ENCODE data around the gene SLC22A1. TPM values are rescaled to one million over a fixed set of nuclear protein-coding genes. Genes with fewer than 3 reads are reported as not detected.
"Not testable (repeated sequence)": the region's sequence is repeated elsewhere in the genome, so short reads cannot be mapped to it uniquely, and the experiment has no call there.

SLC22A1 gene
- total RNA-seq, 2 donors from 2014 or later, result 0.21 to 0.45 TPM

DNA sequence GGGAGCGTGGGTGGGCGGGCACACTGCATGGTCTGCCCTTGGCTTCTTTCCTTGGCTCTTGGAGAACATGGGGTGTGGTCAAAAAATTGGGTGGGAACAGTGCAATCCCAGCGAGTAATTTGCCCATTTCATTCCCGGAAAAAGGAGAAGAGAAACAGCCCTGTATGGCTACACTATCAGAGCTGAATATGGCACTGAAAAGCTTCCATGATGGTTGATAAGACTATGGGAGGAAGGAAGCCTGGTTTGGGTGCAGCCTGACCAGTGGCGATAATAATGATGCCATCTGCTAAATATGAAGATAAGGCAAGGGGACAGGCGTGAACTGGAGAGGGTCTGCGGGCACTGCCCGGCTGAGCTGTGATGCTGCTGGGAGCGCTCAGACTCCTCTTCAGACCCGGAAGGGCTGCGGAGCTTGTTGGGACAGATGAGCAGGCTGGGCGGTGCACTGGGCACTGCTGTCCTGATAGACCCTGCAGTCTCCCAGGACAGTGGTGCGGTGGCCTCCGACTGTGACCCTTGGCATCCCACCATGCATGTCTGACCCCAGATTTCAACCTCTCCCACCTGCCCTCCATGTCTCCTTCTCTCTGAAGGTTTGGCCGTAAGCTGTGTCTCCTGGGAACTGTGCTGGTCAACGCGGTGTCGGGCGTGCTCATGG lies 10.2 kb downstream of the SLC22A1 start:
- peaks cover 3% of the 10 kb centered on the region for H3K36me3 Mint-ChIP-seq (ENCODE audit: low read depth)
- H3K9me3 ChIP-seq (ENCODE audit: control insufficient read depth, low read length, poor library complexity, severe bottlenecking), result no peaks in the 10 kb centered on the region
- DNase-seq (no peak), ATAC-seq (no peak)
- H3K27me3 Mint-ChIP-seq, result peaks cover 14% of the 10 kb centered on the region
- H3K4me1 Mint-ChIP-seq, result peaks cover 14% of the 10 kb centered on the region
- H3K27ac Mint-ChIP-seq, result no peak overlapping the region
- H3K4me3 Mint-ChIP-seq, result no peak overlapping the region

DNA sequence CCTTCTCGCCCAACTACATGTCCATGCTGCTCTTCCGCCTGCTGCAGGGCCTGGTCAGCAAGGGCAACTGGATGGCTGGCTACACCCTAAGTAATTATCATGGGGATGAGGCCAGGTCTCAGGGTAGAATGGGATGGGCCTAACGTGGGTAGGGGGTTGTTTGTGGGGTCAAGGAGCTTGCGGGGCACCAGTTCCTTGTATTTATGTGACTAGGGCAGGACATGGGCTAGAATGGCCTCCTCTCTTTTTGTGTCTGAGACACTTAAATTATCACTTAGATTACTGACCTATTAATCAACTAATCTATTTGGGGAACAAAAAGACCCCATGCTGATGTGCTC lies 10.7 kb downstream of the SLC22A1 start:
- Mint-ChIP-seq H3K4me1 (peaks cover 14% of the 10 kb centered on the region), H3K27ac (no peak overlapping the region), H3K27me3 (peaks cover 14% of the 10 kb centered on the region), H3K4me3 (no peak overlapping the region), H3K36me3 (ENCODE audit: low read depth) (peaks cover 3% of the 10 kb centered on the region)
- no peaks in the 10 kb centered on the region for H3K9me3 ChIP-seq (ENCODE audit: control insufficient read depth, low read length, poor library complexity, severe bottlenecking)
- no peak for ATAC-seq
- no peak for DNase-seq

DNA sequence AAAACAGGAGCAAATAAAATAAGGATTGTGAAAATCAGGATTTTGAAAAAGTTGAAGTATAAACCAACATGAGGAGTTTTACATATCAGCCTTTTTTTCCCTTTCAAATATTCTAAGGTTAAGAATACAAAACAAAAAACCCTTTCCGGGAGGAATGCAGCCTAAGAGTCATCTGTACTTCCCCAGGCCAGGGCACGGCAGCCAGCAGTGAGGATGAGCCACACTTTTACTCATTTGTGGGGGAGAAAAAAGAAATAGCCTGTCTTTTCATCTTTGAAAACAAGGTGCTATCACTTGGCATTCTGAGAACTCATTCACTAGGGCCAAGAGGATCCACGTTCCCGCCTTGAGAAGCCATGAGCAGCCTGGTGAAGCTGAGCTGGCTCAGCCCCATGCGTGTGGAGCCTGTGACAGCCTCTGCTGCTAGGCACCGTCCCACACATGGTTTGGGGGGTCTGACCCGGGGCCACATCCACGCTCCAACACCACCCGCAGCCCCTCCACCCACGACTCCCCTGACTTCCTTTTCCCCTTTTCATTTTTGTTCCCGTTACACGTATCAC lies 11.2 kb downstream of the SLC22A1 start:
- Mint-ChIP-seq H3K4me3 (no peak overlapping the region), H3K36me3 (ENCODE audit: low read depth) (peaks cover 3% of the 10 kb centered on the region), H3K4me1 (peaks cover 12% of the 10 kb centered on the region), H3K27me3 (peaks cover 14% of the 10 kb centered on the region), H3K27ac (peak overlapping the region; percentile 16)
- DNase-seq (no peak), ATAC-seq (no peak)
- H3K9me3 ChIP-seq (ENCODE audit: control insufficient read depth, low read length, poor library complexity, severe bottlenecking), result no peaks in the 10 kb centered on the region

DNA sequence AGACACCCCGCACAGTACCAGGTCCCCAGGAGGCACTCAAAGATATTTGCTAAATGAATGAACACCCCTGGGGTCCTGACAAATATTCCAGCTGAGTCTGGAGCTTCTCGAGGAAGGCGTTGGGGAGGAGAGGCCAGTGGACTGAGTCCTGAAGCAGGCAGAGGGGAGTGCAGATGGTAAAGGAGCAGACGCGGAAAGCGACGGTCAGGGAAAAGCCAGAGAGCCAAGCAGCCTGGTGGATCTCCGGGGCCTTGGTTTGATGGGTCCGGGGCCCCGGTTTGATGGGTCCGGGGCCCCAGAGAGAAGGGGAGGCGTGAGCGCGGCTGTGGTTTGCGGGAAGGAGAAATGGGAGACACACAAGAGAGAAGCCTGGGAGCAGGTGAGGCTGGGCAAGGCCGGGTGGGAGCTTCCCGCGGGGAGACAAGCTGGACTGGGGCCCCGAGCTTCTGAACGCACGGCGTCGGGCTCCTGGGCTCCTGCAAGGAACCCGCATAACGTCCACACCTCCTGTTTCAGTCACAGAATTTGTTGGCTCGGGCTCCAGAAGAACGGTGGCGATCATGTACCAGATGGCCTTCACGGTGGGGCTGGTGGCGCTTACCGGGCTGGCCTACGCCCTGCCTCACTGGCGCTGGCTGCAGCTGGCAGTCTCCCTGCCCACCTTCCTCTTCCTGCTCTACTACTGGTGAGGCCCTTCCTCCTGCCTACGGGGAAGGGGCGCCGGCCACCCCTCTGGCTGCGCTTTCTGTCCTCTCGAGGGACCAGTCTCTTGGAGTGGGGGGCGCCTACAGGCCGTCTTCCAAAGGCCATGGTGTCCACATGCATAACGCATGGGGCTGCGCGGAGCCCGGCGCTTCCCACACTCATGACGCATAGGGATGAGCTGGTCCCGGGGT lies 12.1 kb downstream of the SLC22A1 start:
- peaks cover 14% of the 10 kb centered on the region for H3K27me3 Mint-ChIP-seq
- ATAC-seq, result no peak
- peaks cover 3% of the 10 kb centered on the region for H3K36me3 Mint-ChIP-seq (ENCODE audit: low read depth)
- no peak for DNase-seq
- no peaks in the 10 kb centered on the region for H3K9me3 ChIP-seq (ENCODE audit: control insufficient read depth, low read length, poor library complexity, severe bottlenecking)
- H3K27ac Mint-ChIP-seq, result peak overlapping the region; percentile 16
- H3K4me3 Mint-ChIP-seq, result no peak overlapping the region
- H3K4me1 Mint-ChIP-seq, result peaks cover 19% of the 10 kb centered on the region

DNA sequence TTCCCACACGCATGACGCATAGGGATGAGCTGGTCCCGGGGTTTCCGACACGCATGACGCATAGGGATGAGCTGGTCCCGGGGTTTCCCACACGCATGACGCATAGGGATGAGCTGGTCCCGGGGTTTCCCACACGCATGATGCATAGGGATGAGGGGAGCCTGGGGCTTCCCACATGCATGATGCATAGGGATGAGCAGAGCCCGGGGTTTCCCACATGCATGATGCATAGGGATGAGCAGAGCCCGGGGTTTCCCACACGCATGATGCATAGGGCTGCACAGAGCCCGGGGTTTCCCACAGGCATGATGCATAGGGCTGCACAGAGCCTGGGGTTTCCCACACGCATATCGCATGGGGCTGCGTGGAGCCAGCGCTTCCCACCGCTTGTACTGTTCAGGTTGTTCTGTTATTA lies 12.7 kb downstream of the SLC22A1 start:
- not testable (repeated sequence) for DNase-seq; H3K4me3 Mint-ChIP-seq; H3K27ac Mint-ChIP-seq; H3K36me3 Mint-ChIP-seq (ENCODE audit: low read depth); ATAC-seq; H3K9me3 ChIP-seq (ENCODE audit: control insufficient read depth, low read length, poor library complexity, severe bottlenecking)
- Mint-ChIP-seq H3K4me1 (peaks cover 16% of the 10 kb centered on the region), H3K27me3 (peaks cover 14% of the 10 kb centered on the region)

DNA sequence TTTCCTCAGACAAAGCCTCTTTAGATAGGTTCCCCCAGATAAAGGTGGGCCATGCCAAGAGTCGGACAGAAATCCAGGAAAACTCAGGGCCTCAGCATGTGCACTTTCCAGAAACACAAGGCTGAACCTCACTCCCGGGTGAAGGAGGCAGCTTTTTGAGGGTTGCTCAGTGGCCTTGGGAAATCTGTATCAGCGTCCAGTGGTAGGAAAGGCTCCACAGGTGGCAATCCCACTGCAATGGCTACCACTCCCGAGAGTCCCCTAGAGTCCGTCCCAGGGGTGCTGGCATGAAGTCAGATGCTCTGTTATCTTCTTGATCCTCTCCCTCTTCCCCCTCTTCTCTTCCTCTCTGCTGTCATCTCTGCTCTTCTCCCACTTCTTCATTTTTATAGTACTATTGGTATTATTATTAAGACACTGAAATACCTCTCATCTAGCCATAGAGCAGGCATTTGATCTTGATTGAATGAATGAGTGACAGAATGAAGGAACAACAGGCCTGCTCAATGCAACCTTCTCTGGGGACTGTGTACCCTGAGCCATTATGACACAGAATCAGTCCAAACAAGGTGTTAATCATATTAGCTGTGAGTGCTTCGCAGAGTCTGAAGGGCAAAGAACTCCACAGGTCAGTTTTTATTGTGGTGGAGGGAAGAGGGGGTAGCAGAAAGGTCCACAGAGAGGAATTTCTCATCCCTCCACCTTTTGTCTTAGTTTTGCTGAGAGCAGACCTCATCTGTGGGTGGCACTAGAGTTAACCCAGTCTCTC lies 13.3 kb downstream of the SLC22A1 start:
- Mint-ChIP-seq H3K4me1 (peaks cover 16% of the 10 kb centered on the region), H3K27ac (peak overlapping the region; percentile 24), H3K36me3 (ENCODE audit: low read depth) (peaks cover 3% of the 10 kb centered on the region), H3K4me3 (no peak overlapping the region), H3K27me3 (peaks cover 14% of the 10 kb centered on the region)
- DNase-seq (no peak), ATAC-seq (no peak)
- no peaks in the 10 kb centered on the region for H3K9me3 ChIP-seq (ENCODE audit: control insufficient read depth, low read length, poor library complexity, severe bottlenecking)

DNA sequence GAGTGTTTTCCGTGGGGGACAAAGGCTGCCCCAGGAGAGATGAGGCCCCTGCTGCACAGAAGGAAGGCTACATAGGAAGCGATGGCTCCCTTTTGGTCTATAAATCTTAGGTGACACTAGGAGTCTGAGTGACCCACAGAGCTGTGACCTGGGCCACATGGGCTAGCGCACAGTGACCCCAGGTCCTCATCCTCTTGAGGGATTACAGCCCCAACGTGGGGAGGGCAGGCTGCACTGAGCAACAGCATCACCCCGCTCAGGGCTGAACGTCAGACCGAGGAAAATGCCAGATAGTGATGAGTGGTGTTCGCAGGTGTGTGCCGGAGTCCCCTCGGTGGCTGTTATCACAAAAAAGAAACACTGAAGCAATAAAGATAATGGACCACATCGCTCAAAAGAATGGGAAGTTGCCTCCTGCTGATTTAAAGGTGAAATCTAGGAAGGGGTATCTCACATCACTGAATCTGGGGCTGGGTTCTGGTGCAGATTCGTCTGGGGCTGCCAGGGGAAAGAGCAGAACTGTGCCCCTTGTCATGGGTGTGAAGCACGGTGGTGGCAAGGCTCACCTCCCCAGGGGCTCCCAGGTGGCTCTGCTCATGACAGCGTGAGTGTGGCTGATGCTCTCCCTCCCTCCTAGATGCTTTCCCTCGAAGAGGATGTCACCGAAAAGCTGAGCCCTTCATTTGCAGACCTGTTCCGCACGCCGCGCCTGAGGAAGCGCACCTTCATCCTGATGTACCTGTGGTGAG lies 14.5 kb downstream of the SLC22A1 start:
- Mint-ChIP-seq H3K27ac (no peak overlapping the region), H3K4me1 (peaks cover 7% of the 10 kb centered on the region), H3K36me3 (ENCODE audit: low read depth) (peaks cover 3% of the 10 kb centered on the region), H3K4me3 (no peak overlapping the region), H3K27me3 (peaks cover 7% of the 10 kb centered on the region)
- DNase-seq (no peak), ATAC-seq (no peak)
- no peaks in the 10 kb centered on the region for H3K9me3 ChIP-seq (ENCODE audit: control insufficient read depth, low read length, poor library complexity, severe bottlenecking)

DNA sequence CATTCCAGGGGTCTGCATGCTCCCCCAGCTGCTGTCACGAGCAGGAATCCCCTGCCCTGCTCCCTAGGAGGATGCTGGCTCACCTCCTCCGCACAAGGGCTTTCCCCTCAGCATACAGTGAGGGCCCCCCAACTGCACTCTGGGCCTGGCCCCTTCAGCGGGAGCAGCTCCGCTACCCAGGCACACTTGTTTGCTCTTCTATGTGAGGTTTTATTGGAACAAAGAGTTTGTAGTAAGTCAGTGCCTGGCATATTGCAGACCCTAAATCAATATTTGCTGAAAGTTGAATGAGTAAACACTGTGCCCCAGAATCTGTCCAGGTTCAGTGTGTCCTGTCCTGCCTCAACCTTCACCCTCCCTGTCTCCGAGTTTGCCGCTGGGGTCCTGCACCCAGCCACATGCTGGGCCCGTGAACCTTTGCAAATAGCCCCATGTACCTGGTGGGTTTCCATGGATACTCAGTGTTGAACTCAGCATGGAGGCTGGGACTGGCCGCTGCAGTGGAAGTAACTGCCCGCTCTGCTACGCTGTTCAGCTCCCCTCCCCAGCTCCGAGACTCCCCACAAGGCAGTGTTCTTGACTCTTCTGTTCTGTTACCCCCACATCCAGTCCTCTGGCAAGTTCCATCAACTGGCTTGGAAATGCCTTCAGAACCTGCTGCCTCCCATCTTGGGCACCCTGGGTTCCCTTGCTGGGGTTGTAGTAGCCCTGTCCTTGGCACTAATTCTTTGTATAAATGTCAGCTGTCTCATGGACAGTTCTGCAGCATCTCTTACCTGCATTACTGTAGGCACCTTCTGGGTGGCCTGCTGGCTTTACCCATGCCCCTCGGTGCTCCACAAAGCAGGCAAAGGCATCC lies 15.7 kb downstream of the SLC22A1 start:
- peak overlapping the region; percentile 54 for H3K27ac Mint-ChIP-seq
- no peak for ATAC-seq
- H3K9me3 ChIP-seq (ENCODE audit: control insufficient read depth, low read length, poor library complexity, severe bottlenecking), result no peaks in the 10 kb centered on the region
- no peak overlapping the region for H3K4me3 Mint-ChIP-seq
- peaks cover 7% of the 10 kb centered on the region for H3K4me1 Mint-ChIP-seq
- no peak for DNase-seq
- H3K27me3 Mint-ChIP-seq, result peaks cover 12% of the 10 kb centered on the region
- peaks cover 3% of the 10 kb centered on the region for H3K36me3 Mint-ChIP-seq (ENCODE audit: low read depth)

DNA sequence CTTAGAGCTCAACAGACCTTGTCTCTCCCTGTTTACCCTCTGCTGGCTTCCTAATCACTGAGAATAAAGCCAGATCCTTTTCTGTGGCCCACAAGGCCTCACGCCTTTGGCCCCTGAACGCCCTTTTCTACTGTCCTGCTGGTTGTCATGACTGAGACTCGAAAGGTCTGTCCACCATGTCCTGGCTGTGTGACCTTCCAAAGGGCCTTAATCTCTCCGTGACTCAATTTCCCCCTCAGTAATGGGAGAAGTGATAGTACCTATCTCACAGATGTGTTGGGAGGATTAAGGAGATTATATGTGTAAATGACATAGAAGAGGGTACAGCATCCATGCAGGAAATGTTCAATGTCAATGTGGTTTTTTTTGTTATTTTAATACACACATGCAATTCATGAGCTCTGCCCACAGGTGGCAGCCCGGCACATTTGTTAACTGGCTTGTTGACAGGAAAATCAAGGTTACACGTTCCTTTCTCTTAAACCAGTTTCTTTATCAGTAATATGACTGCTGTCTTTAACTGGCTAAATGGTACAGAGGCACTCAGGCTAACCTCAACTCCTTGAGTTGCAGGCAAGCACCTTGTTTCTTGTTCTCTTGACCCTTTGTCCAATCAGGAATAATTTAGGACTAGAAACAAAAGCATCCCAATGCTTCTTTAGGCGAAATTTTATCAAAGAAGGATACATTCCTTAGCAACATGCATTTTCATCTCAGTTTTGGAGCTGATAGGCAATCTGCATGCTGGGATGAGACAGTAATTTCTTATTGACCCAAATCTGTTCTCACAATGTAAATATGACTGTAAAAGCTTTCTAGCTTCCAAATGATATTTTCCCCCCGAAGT lies 16.6 kb downstream of the SLC22A1 start:
- H3K4me1 Mint-ChIP-seq, result peaks cover 7% of the 10 kb centered on the region
- peaks cover 3% of the 10 kb centered on the region for H3K36me3 Mint-ChIP-seq (ENCODE audit: low read depth)
- H3K9me3 ChIP-seq (ENCODE audit: control insufficient read depth, low read length, poor library complexity, severe bottlenecking), result no peaks in the 10 kb centered on the region
- H3K27me3 Mint-ChIP-seq, result peaks cover 10% of the 10 kb centered on the region
- peak; percentile 38 to 53 (median 44) for DNase-seq
- ATAC-seq, result peak; percentile 68
- no peak overlapping the region for H3K4me3 Mint-ChIP-seq
- H3K27ac Mint-ChIP-seq, result peak overlapping the region; percentile 54

DNA sequence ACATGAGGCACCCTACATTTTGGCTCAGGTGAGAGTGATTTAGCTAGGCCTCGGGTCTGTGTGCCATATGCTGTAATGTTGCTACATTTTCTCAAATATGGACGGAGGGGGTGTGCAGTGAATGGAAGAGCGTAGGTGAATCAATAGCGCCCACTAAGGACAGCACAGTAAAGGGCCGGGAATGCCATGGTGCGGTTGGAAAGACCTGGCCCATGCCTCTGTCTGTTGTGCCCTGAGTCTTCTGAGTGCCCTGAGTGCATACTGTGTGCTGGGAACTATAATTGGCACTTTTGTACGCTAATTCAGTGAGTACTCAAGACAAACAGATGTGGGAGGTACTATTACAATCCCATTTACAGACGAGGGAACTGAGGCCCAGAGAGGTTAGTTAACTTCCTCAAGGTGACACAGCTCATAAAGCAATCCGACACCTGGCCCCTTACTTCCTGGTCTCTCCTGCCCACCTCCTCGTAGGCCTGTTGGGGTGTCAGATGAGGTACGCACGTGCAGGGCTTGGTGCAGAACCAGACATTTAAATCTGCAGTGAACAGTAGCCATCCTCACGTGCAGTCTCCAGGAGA lies 17.3 kb downstream of the SLC22A1 start:
- H3K4me3 Mint-ChIP-seq, result no peak overlapping the region
- H3K27me3 Mint-ChIP-seq, result peaks cover 10% of the 10 kb centered on the region
- H3K27ac Mint-ChIP-seq, result peak overlapping the region; percentile 54
- no peak for ATAC-seq
- peaks cover 3% of the 10 kb centered on the region for H3K36me3 Mint-ChIP-seq (ENCODE audit: low read depth)
- no peaks in the 10 kb centered on the region for H3K9me3 ChIP-seq (ENCODE audit: control insufficient read depth, low read length, poor library complexity, severe bottlenecking)
- peaks cover 7% of the 10 kb centered on the region for H3K4me1 Mint-ChIP-seq
- DNase-seq, result no peak

DNA sequence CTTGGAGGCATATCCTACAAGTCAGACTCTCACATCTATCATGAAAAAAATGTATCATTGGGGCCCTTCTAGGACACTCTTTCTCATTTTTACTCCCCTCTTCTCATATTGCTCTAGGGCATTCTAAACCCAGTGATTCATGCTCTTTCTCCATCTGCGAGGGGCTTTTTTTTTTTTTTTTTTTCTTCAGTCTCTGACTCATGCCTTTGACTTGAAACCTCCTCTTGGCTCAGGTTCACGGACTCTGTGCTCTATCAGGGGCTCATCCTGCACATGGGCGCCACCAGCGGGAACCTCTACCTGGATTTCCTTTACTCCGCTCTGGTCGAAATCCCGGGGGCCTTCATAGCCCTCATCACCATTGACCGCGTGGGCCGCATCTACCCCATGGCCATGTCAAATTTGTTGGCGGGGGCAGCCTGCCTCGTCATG lies 17.8 kb downstream of the SLC22A1 start:
- H3K9me3 ChIP-seq (ENCODE audit: control insufficient read depth, low read length, poor library complexity, severe bottlenecking), result no peaks in the 10 kb centered on the region
- Mint-ChIP-seq H3K4me3 (no peak overlapping the region), H3K27me3 (peaks cover 10% of the 10 kb centered on the region), H3K36me3 (ENCODE audit: low read depth) (peaks cover 3% of the 10 kb centered on the region), H3K4me1 (peaks cover 7% of the 10 kb centered on the region), H3K27ac (no peak overlapping the region)
- ATAC-seq (no peak), DNase-seq (no peak)
